ENCODE measurements around the gene AATK.

The AATK gene

DNA sequence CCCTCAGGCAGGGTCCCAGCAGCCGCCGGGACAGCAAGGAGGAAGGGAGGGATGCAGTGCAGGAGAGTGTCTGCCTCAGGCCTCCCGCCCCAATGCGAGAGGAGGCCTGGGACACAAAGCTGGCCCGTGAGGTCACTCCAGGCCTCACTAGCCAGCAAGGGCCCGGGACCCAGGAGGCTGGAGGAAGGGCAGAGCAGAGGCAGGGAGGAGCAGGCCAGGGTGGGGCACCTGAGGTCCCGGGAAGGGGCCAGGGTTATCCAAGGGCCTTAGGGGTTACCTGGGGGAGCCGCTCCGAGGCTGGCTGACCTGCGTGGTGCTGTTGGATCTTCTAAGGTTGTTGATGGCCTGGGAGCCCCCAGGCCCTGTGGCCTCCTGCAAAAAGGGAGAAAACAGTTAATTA lies 42.6 kb upstream of the AATK start:
- TF ChIP-seq, protein P1, sequence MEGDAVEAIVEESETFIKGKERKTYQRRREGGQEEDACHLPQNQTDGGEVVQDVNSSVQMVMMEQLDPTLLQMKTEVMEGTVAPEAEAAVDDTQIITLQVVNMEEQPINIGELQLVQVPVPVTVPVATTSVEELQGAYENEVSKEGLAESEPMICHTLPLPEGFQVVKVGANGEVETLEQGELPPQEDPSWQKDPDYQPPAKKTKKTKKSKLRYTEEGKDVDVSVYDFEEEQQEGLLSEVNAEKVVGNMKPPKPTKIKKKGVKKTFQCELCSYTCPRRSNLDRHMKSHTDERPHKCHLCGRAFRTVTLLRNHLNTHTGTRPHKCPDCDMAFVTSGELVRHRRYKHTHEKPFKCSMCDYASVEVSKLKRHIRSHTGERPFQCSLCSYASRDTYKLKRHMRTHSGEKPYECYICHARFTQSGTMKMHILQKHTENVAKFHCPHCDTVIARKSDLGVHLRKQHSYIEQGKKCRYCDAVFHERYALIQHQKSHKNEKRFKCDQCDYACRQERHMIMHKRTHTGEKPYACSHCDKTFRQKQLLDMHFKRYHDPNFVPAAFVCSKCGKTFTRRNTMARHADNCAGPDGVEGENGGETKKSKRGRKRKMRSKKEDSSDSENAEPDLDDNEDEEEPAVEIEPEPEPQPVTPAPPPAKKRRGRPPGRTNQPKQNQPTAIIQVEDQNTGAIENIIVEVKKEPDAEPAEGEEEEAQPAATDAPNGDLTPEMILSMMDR (IDR thresholded peaks at IDR 0.05; ENCODE audit: insufficient read depth, low read depth, low read length, missing control alignments) = no peak
- H3K4me3 ChIP-seq (ENCODE audit: low read length) = no peak overlapping the region
- DNase-seq (ENCODE audit: low read depth) = no peak

DNA sequence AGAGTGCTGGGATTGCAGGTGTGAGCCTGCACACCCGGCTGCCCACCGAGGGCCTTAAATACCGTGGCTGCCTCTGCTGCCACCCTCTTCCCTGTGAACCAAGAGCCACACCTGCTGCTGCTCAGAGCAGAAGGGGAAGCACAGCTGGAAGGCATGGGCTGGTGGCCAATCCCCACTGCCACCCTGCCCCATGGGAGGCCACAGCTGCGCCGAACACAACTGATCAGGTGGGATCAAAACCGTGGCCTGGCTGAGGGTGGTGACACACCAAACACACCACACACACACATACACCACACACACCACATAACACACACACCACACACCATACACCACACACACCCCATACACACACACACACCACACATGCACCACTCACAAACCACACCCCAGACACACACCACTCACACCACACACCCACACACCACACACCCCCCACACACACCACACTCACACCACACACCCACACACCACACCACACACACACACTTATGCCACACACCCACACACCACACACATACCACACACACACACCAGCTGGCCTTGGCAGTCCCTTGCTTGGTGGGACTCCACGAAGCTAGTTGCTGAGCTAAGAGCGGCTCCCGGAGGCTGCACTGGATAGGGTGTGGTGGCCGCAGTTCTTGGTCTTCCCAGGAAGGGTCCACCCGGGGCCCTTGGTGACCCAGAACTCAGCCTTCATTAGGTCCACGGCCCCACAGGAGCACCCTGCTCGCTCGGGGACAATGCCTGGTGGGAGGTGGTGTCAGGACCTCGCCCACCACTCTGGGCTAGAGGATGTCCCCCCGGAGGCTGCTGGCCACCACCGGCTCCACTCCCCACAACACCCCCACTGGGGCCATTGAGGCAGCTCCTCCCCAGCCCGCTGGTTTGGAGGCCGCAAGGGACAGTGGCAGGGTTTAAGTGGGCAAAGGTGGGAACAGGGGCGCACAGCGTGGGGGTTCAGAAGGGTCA lies 41.9 kb upstream of the AATK start:
- no peak for DNase-seq (ENCODE audit: low read depth)
- H3K4me3 ChIP-seq (ENCODE audit: low read length) = no peak overlapping the region
- TF ChIP-seq, protein P1 (IDR thresholded peaks at IDR 0.05; ENCODE audit: insufficient read depth, low read depth, low read length, missing control alignments) = no peak

DNA sequence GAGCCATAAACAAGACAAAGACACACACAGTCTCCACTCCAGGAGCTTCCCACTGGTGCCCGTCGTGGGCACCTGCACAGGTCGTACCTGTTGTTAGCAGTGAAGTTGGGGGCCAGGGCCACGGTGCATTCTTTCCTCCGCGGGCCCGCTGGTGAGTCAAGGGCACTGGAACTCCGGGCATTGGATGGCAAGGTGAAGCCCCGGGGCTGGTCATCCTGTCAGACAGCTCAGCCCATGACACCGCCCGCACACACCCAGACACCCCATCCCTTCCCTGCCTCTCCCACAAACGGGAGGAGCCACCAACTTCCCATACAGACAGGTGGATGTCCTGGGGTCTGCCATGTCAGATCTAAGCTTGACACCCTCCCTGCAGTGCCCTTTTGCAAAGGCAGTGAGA lies 40.6 kb upstream of the AATK start:
- TF ChIP-seq, protein P1 (IDR thresholded peaks at IDR 0.05; ENCODE audit: insufficient read depth, low read depth, low read length, missing control alignments) = no peak
- no peak for DNase-seq (ENCODE audit: low read depth)
- no peak overlapping the region for H3K4me3 ChIP-seq (ENCODE audit: low read length)

DNA sequence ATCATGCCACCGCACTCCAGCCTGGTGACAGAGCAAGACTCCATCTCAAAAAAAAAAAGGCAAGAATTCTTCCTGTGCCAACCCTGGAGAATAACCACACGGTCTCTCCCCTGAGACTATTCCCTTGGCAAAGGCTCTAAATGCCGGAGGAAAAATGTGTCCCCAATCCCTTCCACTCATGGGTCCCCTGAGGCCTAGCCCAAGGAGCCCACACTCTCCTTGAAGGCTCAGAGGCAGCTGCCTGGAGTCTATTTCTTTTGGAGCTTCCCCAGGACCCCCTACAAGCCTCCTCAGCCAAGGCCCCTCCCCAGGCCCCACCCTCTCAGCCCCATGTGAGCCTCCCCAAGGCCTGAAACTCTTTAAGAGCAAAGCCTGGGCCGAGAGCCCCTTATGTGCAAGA lies 40.1 kb upstream of the AATK start:
- no peak overlapping the region for H3K4me3 ChIP-seq (ENCODE audit: low read length)
- DNase-seq (ENCODE audit: low read depth) = no peak
- TF ChIP-seq, protein P1 (IDR thresholded peaks at IDR 0.05; ENCODE audit: insufficient read depth, low read depth, low read length, missing control alignments) = no peak

DNA sequence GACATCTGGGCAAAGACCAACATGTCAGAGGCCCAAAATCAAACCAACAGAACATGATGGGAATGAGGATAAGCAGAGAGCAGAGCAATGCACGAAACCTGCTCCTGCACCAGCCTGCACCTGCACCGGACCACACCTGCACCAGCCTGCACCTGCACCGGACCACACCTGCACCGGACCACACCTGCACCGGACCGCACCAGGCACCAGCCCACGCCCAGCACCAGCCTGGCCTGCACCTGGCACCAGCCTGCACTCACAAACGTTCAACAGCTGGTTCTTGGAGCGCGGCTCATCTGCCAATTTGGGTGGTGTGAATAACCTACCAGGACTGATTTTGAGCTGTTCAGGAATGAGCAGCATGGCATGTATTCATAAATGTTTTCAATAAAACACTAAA lies 38.6 kb upstream of the AATK start:
- TF ChIP-seq, protein P1 (IDR thresholded peaks at IDR 0.05; ENCODE audit: insufficient read depth, low read depth, low read length, missing control alignments) = no peak

DNA sequence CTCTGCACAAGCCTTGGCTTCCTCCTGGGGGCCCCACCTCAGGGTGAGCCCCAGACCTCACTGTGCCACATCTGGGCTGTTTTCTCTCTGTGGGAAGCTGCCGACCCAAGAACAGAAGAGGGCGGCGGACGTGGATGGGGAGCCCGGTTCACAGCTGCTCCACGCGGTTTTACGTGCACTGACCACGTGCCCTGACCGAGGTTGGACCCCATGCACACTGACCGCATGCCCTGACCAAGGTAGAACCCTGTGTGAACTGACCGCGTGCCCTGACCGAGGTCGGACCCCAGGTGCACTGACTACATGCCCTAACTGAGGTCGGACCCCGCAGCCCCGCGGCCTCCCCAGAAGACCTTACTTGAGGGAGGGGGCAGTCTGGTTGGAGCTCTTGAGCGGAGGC lies 37.1 kb upstream of the AATK start:
- no peak for DNase-seq (ENCODE audit: low read depth)
- TF ChIP-seq, protein P1 (IDR thresholded peaks at IDR 0.05; ENCODE audit: insufficient read depth, low read depth, low read length, missing control alignments) = no peak

More for the DNA sequence above, 38.6 kb upstream of the AATK start:
- no peak overlapping the region for H3K4me3 ChIP-seq (ENCODE audit: low read length)
- DNase-seq (ENCODE audit: low read depth) = no peak

More for the DNA sequence above, 37.1 kb upstream of the AATK start:
- H3K4me3 ChIP-seq (ENCODE audit: low read length) = no peak overlapping the region
